Aorta (tissue), 5 donors: ENCODE data around the gene RMND5A. TPM values are rescaled to one million over a fixed set of nuclear protein-coding genes. Genes with fewer than 3 reads are reported as not detected.

Experiments
- ATAC-seq: fragments of 200-7000 bp; cut with Tn5 transposase; one replicate; pipeline ENCODE4 v1.9.1; 2022; ENCODE audit warnings: moderate library complexity; ENCODE audit not compliant: low FRiP score
- DNase-seq, 2 donors: peaks; one replicate each; pipeline ENCODE4 v3.0.0-alpha.2; 2020
- H3K27ac ChIP-seq, 2 donors: one replicate each; pipeline ENCODE4 v1.5.1; 2013; ENCODE audit warnings: low read length in 2 of 2, mild to moderate bottlenecking in 2 of 2, moderate library complexity in 2 of 2, control low read depth in 1 of 2, inconsistent platforms in 1 of 2, low read depth in 1 of 2
- H3K27me3 ChIP-seq, 2 donors: one replicate each; pipeline ENCODE4 v1.6.1; 2013; ENCODE audit warnings: control low read depth in 1 of 2, low read length in 1 of 2, mild to moderate bottlenecking in 1 of 2, moderate library complexity in 1 of 2; ENCODE audit not compliant: insufficient read depth in 2 of 2, control insufficient read depth in 1 of 2
- H3K36me3 ChIP-seq, 2 donors: one replicate each; pipeline ENCODE4 v1.6.1; 2013; ENCODE audit warnings: control low read depth in 1 of 2, low read length in 1 of 2, mild to moderate bottlenecking in 1 of 2; ENCODE audit not compliant: insufficient read depth in 2 of 2, control insufficient read depth in 1 of 2
- H3K4me1 ChIP-seq, 2 donors: one replicate each; pipeline ENCODE4 v1.6.1; 2013; ENCODE audit warnings: low read length in 2 of 2, control low read depth in 1 of 2, mild to moderate bottlenecking in 1 of 2, moderate library complexity in 1 of 2; ENCODE audit not compliant: insufficient read depth in 2 of 2, control insufficient read depth in 1 of 2
- H3K4me3 ChIP-seq, 2 donors: one replicate each; pipeline ENCODE4 v1.5.1; 2013; ENCODE audit warnings: low read length in 2 of 2, control low read depth in 1 of 2, mild to moderate bottlenecking in 1 of 2
- H3K9me3 ChIP-seq: one replicate; pipeline ENCODE4 v1.6.1; 2013; ENCODE audit warnings: mild to moderate bottlenecking, low read length; ENCODE audit not compliant: control insufficient read depth
- WGBS, 2 donors: extraction: QIAGEN DNeasy Blood & Tissue Kit; methylation state at CpG; one replicate each; pipeline ENCODE4 v1.1.7; 2013; 5-methylcytosine and 5-hydroxymethylcytosine counted together
- intact Hi-C, 2 donors: fragments of 100-400 bp; cut with DNase I; formaldehyde crosslinking; loops; one replicate each; pipeline versions ENCODE4 v1.14.2 to v1.15.0; 2022
- polyA plus RNA-seq, 2 donors: library from polyadenylated mRNA; stranded (reverse); fragments of 200-250 nt; gene quantifications; one replicate each; pipeline ENCODE4 v1.2.3, GENCODE V29; 2013
- total RNA-seq, 2 donors: library from RNA; stranded (reverse); fragmentation: NEBNext Ultra II Directional; extraction: Animal tissue kit (Norgen Biotek cat#: 25700); gene quantifications; one replicate each; pipeline ENCODE4 v1.2.1, GENCODE V29; 2021
- donor health status: healthy with polysubstance abuse.
- donor health status: Bipolar disorder and iron deficiency.
- donor health status: DM: no; HTN: no; CAD: no.
- donor health status: DM: no; HTN: no; CAD: no.
- donor health status: DM: yes; HTN: yes; CAD: no.

The RMND5A gene
- total and polyA plus RNA-seq, 4 donors: 7.7 to 27.2 (median 17.3) TPM

DNA sequence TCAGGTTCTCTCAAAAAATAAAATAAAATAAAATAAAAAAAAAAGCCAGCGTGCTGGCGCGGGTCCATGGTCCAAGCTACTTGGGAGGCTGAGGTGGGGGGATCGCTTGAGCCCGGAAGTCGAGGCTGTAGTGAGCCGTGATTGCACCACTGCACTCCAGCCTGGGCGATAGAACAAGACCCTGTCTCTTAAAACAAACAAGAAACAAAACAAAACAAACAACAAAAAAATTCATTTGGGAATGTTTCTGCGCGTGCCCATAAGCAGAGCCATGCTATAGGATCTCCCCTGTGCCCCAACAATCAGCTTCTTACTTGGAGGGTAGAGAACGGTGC, 87.0 kb downstream of the RMND5A start:
- H3K27me3 ChIP-seq: no peaks in the 10 kb centered on the region
- intact Hi-C loops: no loop called here
- ATAC-seq: no peak

DNA sequence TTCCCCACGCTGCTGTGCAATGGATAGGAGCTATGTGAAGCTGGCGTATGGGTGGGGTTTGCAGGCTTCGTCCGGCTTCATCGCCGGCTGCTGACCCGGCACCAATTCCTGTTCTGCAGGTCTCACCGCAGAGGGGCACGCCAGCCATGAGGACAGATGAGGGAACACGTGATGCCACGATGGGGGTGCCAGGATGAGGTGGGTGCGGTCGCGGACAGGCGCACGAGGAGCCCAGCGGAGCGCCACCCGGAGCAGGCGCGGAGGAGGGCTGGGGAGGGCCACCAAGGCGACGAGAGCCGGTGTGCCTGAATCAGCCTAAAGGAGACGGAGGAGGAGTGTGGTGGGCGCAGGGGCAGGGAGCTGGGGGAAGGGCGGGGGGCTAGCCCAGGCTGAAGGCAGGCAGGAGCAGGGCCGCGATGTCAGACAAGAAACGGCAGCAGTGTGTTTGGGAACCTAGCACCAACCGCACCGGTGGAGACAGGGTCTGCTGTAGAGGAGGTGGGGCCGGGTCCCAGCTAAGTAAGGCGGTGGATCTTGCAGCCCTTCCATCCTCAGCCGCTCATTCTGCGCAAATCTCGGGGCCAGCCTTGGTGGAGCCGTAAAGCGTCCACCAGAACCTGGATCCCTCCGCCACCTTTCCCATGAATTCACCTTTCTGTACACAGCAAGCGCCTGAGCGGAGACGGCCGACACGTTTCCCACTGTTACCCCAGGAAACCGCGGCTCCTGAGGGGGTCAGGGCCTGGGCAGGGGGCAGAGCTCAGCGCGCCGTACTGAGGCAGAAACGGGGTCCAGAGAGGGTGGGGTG, 87.6 kb downstream of the RMND5A start:
- Histone ChIP-seq H3K27me3 (no peaks in the 10 kb centered on the region), H3K36me3 (no peaks in the 10 kb centered on the region), H3K4me3 (peak overlapping the region in 1 of 2 donors; percentile 4), H3K9me3 (no peaks in the 10 kb centered on the region), H3K27ac (no peak overlapping the region), H3K4me1 (no peaks in the 10 kb centered on the region)
- no peak for DNase-seq
- WGBS, 2 donors: 1% methylated on average over 46 to 51 of the region's 51 CpGs
- ATAC-seq: peak; percentile 61
- intact Hi-C loops: no loop called here

More for the DNA sequence above, 87.0 kb downstream of the RMND5A start:
- Histone ChIP-seq H3K4me1 (no peaks in the 10 kb centered on the region), H3K27ac (no peak overlapping the region), H3K9me3 (no peaks in the 10 kb centered on the region), H3K4me3 (no peak overlapping the region), H3K36me3 (no peaks in the 10 kb centered on the region)
- DNase-seq: no peak
- 37 to 42% methylated on average over 11 of the region's 11 CpGs for WGBS, 2 donors

DNA sequence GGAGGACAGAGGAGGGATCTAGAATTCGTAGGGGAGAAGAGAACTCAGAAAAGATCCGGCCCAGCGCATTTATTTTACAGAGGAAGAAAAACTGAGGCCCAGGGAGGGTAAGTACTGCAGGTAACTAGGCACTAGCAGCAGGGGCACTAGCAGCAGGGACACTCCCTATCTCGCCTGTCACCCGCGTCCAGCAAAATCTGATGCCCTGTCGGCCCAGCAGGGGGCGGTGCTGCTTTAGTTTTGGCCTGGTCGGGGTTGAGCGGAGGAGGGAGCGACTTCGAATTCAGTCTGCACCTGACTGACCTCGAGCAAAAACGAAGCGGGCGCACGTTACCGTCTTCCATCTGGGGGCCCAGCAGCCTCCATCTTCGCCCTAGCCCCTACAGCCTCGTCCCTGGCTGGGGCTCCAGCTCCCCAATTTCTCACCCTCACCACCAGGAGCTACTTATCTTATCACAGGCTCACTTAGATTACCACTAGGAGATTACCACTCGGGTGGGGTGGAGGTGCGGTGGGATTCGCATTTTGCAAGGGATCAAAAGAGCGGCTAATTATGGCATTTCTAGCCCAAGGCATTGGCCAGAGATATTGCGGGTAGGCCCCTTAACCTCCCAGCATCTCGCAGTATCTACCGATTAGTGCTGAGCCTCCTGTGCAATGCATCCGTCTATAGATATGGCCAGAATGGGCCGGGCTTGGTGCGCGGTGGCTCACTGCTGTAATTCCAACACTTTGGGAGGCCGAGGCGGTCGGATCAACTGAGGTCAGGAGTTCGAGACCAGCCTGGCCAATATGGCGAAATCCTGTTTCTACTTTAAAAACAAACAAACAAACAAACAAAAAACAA, 88.4 kb downstream of the RMND5A start:
- Histone ChIP-seq H3K27ac (no peak overlapping the region), H3K4me3 (no peak overlapping the region), H3K27me3 (no peaks in the 10 kb centered on the region), H3K36me3 (no peaks in the 10 kb centered on the region), H3K9me3 (no peaks in the 10 kb centered on the region), H3K4me1 (no peaks in the 10 kb centered on the region)
- peak; percentile 90 to 96 for DNase-seq
- intact Hi-C loops: no loop called here
- WGBS, 2 donors: 16 to 17% methylated on average over 36 of the region's 36 CpGs
- ATAC-seq: peak; percentile 93

DNA sequence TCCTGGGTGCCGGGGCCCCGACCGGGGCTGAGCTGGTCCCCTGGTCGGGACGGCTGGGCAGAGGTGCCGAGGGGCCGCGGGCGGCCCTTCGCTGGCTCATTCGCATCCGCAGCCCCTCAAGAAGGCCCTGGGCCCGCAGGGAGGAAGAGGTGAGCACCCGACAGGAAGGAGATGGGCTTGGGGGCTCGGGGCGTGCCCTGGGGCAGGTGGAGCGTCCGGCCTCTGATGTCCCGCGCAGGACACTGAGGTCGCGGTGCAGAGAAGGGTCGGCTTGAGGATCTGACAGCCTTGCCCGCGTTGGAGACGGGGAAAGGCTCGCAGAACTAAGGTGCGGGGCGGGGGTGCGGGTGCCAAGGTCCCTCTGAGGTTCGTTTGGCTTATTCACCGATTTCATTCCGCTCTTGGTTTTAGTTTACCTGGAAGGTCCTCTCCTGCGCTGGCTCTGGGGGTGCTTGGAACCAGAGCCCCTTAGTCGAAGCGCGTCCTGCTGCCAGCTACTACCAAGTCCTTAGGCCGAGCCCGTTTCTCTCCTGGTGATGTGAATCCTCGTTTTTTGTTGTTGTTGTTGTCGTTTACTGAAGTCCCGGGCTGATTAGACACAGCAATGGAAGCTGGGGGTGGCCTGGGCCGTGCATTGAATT, 89.5 kb downstream of the RMND5A start:
- ATAC-seq (no peak), DNase-seq (no peak)
- H3K4me3 ChIP-seq: no peak overlapping the region
- no peak overlapping the region for H3K27ac ChIP-seq
- H3K4me1 ChIP-seq: no peaks in the 10 kb centered on the region
- H3K36me3 ChIP-seq: no peaks in the 10 kb centered on the region
- intact Hi-C loops: no loop called here
- no peaks in the 10 kb centered on the region for H3K27me3 ChIP-seq
- H3K9me3 ChIP-seq: no peaks in the 10 kb centered on the region
- WGBS, 2 donors: 27 to 35% methylated on average over 42 to 43 of the region's 43 CpGs

DNA sequence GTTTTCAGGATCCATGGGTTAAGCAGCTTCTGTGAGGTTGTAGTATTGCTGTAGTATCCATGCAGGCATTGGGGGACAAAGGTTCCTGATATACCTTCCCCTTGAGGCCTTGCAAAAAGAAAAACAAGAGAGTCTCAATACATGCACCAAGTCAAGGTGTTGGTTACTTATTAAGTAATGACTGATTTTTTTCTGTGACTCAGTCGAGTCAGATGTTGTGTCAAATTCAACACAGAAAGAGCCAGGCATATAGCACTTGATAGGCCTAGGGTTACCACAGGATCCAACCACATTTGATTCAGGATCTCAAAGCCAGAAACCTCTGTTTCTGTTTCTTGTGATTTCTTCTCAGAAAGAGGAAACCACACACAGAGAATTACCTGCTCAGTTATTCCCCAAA, 95.5 kb downstream of the RMND5A start:
- intact Hi-C loops: no loop called here
- no peak for ATAC-seq

DNA sequence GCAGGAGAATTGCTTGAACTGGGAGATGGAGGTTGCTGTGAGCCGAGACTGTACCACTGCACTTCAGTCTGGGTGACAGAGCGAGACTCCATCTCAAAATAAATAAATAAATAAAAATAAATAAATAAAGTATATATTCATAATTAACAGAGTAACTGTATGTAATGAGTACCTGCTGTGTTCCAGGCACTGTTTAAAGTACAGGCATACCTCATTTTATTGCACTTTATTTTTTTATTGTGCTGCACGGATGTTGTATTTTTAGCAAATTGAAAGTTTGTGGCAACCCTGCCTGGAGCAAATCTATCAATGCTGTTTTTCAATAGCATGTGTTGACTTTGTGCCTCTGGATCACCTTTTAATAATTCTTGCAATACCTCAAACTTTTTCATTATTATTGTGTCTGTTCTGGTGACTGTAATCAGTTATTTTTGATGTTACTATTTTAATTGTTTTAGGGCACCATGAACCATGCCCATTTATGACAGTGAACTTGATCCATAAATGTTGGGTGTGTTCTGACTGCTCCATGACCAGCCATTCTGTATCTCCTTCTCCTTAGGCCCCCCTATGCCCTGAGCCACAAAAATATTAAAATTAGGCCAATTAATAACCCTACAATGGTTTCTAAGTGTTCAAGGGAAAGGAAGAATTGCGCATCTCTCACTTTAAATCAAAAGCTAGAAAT, 98.2 kb downstream of the RMND5A start:
- H3K9me3 ChIP-seq: peaks cover 5% of the 10 kb centered on the region
- H3K27ac ChIP-seq: no peak overlapping the region
- no peaks in the 10 kb centered on the region for H3K36me3 ChIP-seq
- DNase-seq (no peak), ATAC-seq (no peak)
- H3K27me3 ChIP-seq: no peaks in the 10 kb centered on the region
- no peaks in the 10 kb centered on the region for H3K4me1 ChIP-seq
- H3K4me3 ChIP-seq: no peak overlapping the region
- intact Hi-C loops: no loop called here
- WGBS, 2 donors: 86 to 89% methylated on average over 4 of the region's 4 CpGs

More for the DNA sequence above, 95.5 kb downstream of the RMND5A start:
- Histone ChIP-seq H3K9me3 (no peaks in the 10 kb centered on the region), H3K27ac (no peak overlapping the region), H3K36me3 (no peaks in the 10 kb centered on the region), H3K4me1 (no peaks in the 10 kb centered on the region), H3K27me3 (no peaks in the 10 kb centered on the region), H3K4me3 (no peak overlapping the region)
- WGBS, 2 donors: 69 to 70% methylated on average over 1 of the region's 1 CpG
- no peak for DNase-seq

DNA sequence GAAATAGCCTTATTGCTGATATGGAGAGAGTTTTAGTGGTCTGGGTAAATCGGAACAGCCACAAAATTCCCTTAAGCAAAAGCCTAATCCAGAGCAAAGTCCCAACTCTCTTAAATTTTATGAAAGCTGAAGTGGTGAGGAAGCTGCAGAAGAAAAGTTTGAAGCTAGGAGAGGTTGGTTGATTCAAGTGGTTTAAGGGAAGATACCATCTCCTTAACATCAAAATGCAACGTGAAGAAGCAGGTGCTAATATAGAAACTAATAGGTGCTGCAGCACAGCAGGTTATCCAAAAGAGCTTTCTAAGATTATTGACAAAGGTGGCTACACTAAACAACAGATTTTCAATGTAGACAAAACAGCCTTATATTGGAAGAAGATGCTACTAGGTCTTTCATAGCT, 98.9 kb downstream of the RMND5A start:
- Histone ChIP-seq H3K27me3 (no peaks in the 10 kb centered on the region), H3K9me3 (peaks cover 5% of the 10 kb centered on the region), H3K27ac (no peak overlapping the region), H3K4me1 (no peaks in the 10 kb centered on the region), H3K36me3 (no peaks in the 10 kb centered on the region), H3K4me3 (no peak overlapping the region)
- DNase-seq: no peak
- no peak for ATAC-seq
- WGBS, 2 donors: 91 to 97% methylated on average over 2 of the region's 2 CpGs
- intact Hi-C loops: no loop called here

DNA sequence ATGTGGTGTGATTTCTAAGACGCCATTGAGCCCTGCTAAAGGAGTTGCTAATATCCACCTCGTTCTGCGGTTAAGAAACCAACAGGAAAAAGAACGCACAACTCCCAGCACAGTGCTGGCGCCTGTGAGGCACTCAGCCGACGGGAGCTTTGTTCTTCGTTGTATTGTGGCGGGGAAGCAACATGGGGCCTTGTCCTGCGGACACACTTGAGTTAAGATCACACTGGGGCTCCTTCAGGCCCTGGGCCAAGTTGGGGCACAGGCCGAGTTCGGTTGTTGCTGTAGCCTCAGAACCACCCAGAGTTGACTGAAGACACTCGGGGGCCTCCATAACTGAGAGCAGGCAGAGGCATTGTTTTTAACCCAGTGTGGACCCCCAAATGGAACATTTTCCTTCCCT, 101.2 kb downstream of the RMND5A start:
- Histone ChIP-seq H3K36me3 (no peaks in the 10 kb centered on the region), H3K4me3 (no peak overlapping the region), H3K9me3 (peaks cover 5% of the 10 kb centered on the region), H3K27ac (no peak overlapping the region), H3K4me1 (no peaks in the 10 kb centered on the region), H3K27me3 (no peaks in the 10 kb centered on the region)
- intact Hi-C loops: no loop called here
- ATAC-seq: no peak
- no peak for DNase-seq
- WGBS, 2 donors: 90% methylated on average over 13 of the region's 13 CpGs
